K562 (cell line): ENCODE measurements around the gene PSMA7. TPM values are rescaled to one million over a fixed set of nuclear protein-coding genes. Genes with fewer than 3 reads are reported as not detected.

Experiments
- ARHGAP35 ChIP-seq: fragments of 450-650 bp; IDR thresholded peaks from 2 replicates; pipeline ENCODE4 v1.6.1; 2018; ENCODE audit not compliant: partially characterized antibody
- ATF2 ChIP-seq: sonication (generic); formaldehyde crosslinking; IDR thresholded peaks from 2 replicates; pipeline ENCODE4 v1.8.1; 2022; ENCODE audit warnings: missing genetic modification reagents
- BACH1 ChIP-seq: fragments of 200-800 bp; sonication (Bioruptor generic); IDR thresholded peaks from 2 replicates; pipeline ENCODE4 v1.6.1; 2016; ENCODE audit warnings: missing genetic modification characterization, missing compliant biosample characterization
- FOS ChIP-seq: IDR thresholded peaks from 3 replicates; pipeline ENCODE4 v1.6.1; 2011; ENCODE audit not compliant: insufficient read length; ENCODE audit errors: extremely low read depth
- JUNB ChIP-seq: fragments of 450-650 bp; formaldehyde crosslinking; conservative IDR thresholded peaks from 2 replicates; pipeline ENCODE4 v1.4.0; 2020; ENCODE audit warnings: mild to moderate bottlenecking
- KHSRP ChIP-seq: fragments of 450-650 bp; IDR thresholded peaks from 2 replicates; pipeline ENCODE4 v1.6.1; 2017
- MECOM ChIP-seq: fragments of 250-450 bp; sonication (Bioruptor Pico); IDR thresholded peaks from 2 replicates; pipeline ENCODE4 v1.8.0; 2022; ENCODE audit warnings: inconsistent platforms
- MEF2A ChIP-seq: IDR thresholded peaks from 2 replicates; pipeline ENCODE4 v1.6.1; 2011; ENCODE audit warnings: low read depth, mild to moderate bottlenecking, low read length, moderate library complexity; ENCODE audit not compliant: control insufficient read depth
- NCOA6 ChIP-seq: fragments of 450-650 bp; IDR thresholded peaks from 2 replicates; pipeline ENCODE4 v1.6.1; 2017; ENCODE audit warnings: mild to moderate bottlenecking
- NR1H2 ChIP-seq: sonication (generic); formaldehyde crosslinking; IDR thresholded peaks from 2 replicates; pipeline ENCODE4 v1.4.0; 2020; ENCODE audit warnings: mild to moderate bottlenecking, missing genetic modification reagents
- SNRNP70 ChIP-seq: fragments of 200-400 bp; formaldehyde crosslinking; optimal IDR thresholded peaks from 2 replicates; pipeline ENCODE3; 2017; ENCODE audit warnings: low read depth, low read length
- SRSF1 ChIP-seq: fragments of 200-400 bp; formaldehyde crosslinking; IDR thresholded peaks from 2 replicates; pipeline ENCODE4 v1.6.1; 2017; ENCODE audit warnings: mild to moderate bottlenecking, low read depth, low read length, moderate library complexity
- TCF7 ChIP-seq: sonication (generic); IDR thresholded peaks from 2 replicates; pipeline ENCODE4 v1.6.1; 2016; ENCODE audit warnings: antibody characterized with exemption, borderline replicate concordance
- TEAD2 ChIP-seq: fragments of 450-650 bp; IDR thresholded peaks from 2 replicates; pipeline ENCODE4 v1.6.1; 2016; ENCODE audit warnings: missing genetic modification characterization, control low read depth, missing compliant biosample characterization
- TGIF2 ChIP-seq: sonication (generic); formaldehyde crosslinking; IDR thresholded peaks from 2 replicates; pipeline ENCODE4 v1.8.1; 2022; ENCODE audit warnings: mild to moderate bottlenecking, missing genetic modification reagents, moderate library complexity
- U2AF2 ChIP-seq: fragments of 200-400 bp; formaldehyde crosslinking; optimal IDR thresholded peaks from 2 replicates; pipeline ENCODE3; 2017; ENCODE audit warnings: low read depth, mild to moderate bottlenecking, low read length
- ZFP30 ChIP-seq: fragments of 250-450 bp; sonication (Bioruptor Pico); IDR thresholded peaks from 2 replicates; pipeline ENCODE4 v1.8.0; 2022; ENCODE audit warnings: moderate library complexity, mild to moderate bottlenecking, inconsistent platforms, borderline replicate concordance
- ZNF121 ChIP-seq: sonication (generic); formaldehyde crosslinking; conservative IDR thresholded peaks from 2 replicates; pipeline ENCODE4 v1.8.0; 2022; ENCODE audit warnings: missing genetic modification reagents
- ZNF23 ChIP-seq: fragments of 250-450 bp; sonication (Bioruptor Pico); IDR thresholded peaks from 2 replicates; pipeline ENCODE4 v1.4.0; 2020; ENCODE audit warnings: mild to moderate bottlenecking
- ZNF77 ChIP-seq: fragments of 250-450 bp; sonication (Bioruptor Pico); IDR thresholded peaks from 2 replicates; pipeline ENCODE4 v1.5.0; 2020
- ZNF830 ChIP-seq: fragments of 250-450 bp; sonication (Bioruptor Pico); IDR thresholded peaks from 2 replicates; pipeline ENCODE4 v1.5.0; 2021; ENCODE audit warnings: mild to moderate bottlenecking
- polyA plus RNA-seq, 8 experiments: library from polyadenylated mRNA; depleted of rRNA in 4 of 8; stranded (reverse) in 5 of 8; unstranded in 3 of 8; fragments of >200 nt; fragmentation: Nextera tagmentation in 2 of 8; fragmentation: Illumina TruSeq in 1 of 8; extraction: Ambion mirVana in 2 of 8; extraction: Trizol in 1 of 8; gene quantifications; 2 replicates each; pipeline versions ENCODE4 v1.2.1 to v1.2.3, GENCODE V29; 2011 to 2014; ENCODE audit warnings: inconsistent platforms in 1 of 8, missing spikeins in 1 of 8
- total RNA-seq, 7 experiments: library from RNA; depleted of rRNA in 6 of 7; stranded (reverse); fragments of >200 nt in 6 of 7; fragmentation: Illumina TruSeq in 2 of 7; extraction: Trizol in 2 of 7; gene quantifications; 2 replicates each; pipeline versions ENCODE4 v1.2.1 to v1.2.3, GENCODE V29; 2011 to 2021; ENCODE audit warnings: low replicate concordance in 1 of 7
- TF ChIP-seq, protein P1 (sequence below): sonication (generic); formaldehyde crosslinking; IDR thresholded peaks from 2 replicates; pipeline ENCODE4 v1.8.1; 2023; ENCODE audit warnings: mild to moderate bottlenecking, missing genetic modification reagents
- TF ChIP-seq, protein P2 (sequence below): fragments of 450-650 bp; IDR thresholded peaks from 2 replicates; pipeline ENCODE4 v1.6.1; 2016
- TF ChIP-seq, protein P3 (sequence below): fragments of 450-650 bp; formaldehyde crosslinking; IDR thresholded peaks from 2 replicates; pipeline ENCODE4 v1.4.0; 2020; ENCODE audit warnings: mild to moderate bottlenecking

PSMA7 gene
- total and polyA plus RNA-seq, 9 of the 15 experiments (the other 6 are each of a cell fraction or from before 2014, with no cell fraction given): 257 to 510 (median 393) TPM

DNA sequence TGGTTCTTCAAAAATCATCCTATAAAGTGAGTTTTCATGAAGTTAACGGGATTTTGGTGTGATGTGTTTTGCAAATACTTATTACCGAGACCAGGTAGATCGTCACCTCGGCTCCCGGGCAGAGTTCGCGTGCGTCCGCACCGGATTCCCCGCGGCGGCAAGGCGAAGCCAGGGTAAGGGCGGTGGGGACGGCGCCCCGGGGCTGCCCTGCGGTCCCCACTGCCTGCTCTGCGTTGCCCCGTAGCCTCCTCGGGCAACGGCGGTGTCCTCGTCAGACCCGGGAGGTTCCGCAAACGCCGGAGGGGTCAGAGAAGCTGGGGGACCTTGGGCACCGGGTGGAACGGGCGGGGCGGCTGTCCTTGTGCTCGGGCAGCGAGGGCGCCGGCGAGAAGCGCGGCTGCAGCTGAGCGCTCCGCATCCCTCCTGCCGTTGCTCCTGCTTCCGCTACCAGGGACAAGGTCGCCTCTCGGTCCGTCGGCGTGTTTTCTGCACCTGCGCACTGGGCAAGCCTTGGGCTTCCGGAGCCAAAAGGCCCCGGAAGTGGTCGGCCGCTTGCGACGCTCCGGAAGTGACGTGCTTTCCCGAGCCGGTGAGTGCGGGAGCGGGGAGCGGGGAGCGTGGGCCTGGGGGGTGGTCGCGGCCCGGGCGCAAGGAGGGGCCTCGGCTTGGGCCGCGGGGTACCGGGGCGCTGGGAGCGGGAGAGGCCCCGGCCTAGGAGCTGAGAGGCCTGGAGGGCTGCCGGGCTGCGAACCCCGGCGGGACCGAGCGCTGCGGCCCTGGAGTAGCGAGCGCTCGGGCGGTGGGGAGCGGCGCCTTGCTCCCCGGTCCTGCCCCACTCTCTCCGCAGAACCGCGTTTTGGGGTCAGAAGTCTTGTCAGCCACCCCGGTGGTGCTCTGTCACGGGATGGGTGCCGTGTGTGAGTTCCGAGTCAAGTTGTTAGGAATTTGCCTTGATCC lies 39.6 kb upstream of the PSMA7 start, which contains the start of gene MTG2 (continued):
- TF ChIP-seq U2AF2 (no peak), TCF7 (no peak), SNRNP70 (no peak), MEF2A (no peak), KHSRP (peak; percentile 34; the same call in 1 of the 2 replicates), ZNF77 (CRISPR knock-in tag) (no peak), NR1H2 (CRISPR knock-in tag) (peak; percentile 90; the same call in 1 of the 2 replicates), ATF2 (CRISPR knock-in tag) (no peak), TGIF2 (CRISPR knock-in tag) (no peak), TEAD2 (tag) (no peak), ZFP30 (CRISPR knock-in tag) (no peak), NCOA6 (no peak), ZNF830 (CRISPR knock-in tag) (peak; percentile 69; the same call in 1 of the 2 replicates), ZNF23 (CRISPR knock-in tag) (no peak), ZNF121 (CRISPR knock-in tag) (no peak), SRSF1 (peak; percentile 78; the same call in 1 of the 2 replicates), MECOM (CRISPR knock-in tag) (no peak), JUNB (CRISPR knock-in tag) (no peak), BACH1 (no peak), FOS (no peak), ARHGAP35 (no peak)
- TF ChIP-seq, protein P1, sequence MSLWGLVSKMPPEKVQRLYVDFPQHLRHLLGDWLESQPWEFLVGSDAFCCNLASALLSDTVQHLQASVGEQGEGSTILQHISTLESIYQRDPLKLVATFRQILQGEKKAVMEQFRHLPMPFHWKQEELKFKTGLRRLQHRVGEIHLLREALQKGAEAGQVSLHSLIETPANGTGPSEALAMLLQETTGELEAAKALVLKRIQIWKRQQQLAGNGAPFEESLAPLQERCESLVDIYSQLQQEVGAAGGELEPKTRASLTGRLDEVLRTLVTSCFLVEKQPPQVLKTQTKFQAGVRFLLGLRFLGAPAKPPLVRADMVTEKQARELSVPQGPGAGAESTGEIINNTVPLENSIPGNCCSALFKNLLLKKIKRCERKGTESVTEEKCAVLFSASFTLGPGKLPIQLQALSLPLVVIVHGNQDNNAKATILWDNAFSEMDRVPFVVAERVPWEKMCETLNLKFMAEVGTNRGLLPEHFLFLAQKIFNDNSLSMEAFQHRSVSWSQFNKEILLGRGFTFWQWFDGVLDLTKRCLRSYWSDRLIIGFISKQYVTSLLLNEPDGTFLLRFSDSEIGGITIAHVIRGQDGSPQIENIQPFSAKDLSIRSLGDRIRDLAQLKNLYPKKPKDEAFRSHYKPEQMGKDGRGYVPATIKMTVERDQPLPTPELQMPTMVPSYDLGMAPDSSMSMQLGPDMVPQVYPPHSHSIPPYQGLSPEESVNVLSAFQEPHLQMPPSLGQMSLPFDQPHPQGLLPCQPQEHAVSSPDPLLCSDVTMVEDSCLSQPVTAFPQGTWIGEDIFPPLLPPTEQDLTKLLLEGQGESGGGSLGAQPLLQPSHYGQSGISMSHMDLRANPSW (CRISPR knock-in tag): no peak
- TF ChIP-seq, protein P2, sequence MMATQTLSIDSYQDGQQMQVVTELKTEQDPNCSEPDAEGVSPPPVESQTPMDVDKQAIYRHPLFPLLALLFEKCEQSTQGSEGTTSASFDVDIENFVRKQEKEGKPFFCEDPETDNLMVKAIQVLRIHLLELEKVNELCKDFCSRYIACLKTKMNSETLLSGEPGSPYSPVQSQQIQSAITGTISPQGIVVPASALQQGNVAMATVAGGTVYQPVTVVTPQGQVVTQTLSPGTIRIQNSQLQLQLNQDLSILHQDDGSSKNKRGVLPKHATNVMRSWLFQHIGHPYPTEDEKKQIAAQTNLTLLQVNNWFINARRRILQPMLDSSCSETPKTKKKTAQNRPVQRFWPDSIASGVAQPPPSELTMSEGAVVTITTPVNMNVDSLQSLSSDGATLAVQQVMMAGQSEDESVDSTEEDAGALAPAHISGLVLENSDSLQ: peak; percentile 48
- TF ChIP-seq, protein P3, sequence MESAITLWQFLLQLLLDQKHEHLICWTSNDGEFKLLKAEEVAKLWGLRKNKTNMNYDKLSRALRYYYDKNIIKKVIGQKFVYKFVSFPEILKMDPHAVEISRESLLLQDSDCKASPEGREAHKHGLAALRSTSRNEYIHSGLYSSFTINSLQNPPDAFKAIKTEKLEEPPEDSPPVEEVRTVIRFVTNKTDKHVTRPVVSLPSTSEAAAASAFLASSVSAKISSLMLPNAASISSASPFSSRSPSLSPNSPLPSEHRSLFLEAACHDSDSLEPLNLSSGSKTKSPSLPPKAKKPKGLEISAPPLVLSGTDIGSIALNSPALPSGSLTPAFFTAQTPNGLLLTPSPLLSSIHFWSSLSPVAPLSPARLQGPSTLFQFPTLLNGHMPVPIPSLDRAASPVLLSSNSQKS (CRISPR knock-in tag): no peak
